SK-N-SH (cell line): ENCODE results near the gene SCN1B. TPM values are rescaled to one million over a fixed set of nuclear protein-coding genes. Genes with fewer than 3 reads are reported as not detected.

ENCODE experiments used
- CTCF ChIA-PET: fragments of 300-600, 350-600 bp; formaldehyde crosslinking; extraction: SDS; loops from one replicate; lab custom pipeline; 2021; lab: Yijun Ruan, JAX
- POLR2A ChIA-PET: fragments of 350-600 bp; sonication (Branson Sonifier 250); formaldehyde crosslinking; extraction: SDS; loops from one replicate; lab custom pipeline; 2020; ENCODE audit warnings: antibody characterized with exemption, inconsistent platforms; lab: Yijun Ruan, JAX
- DNase-seq: peaks from one replicate; pipeline ENCODE4 v3.0.0; 2012
- H2AFZ ChIP-seq: fragments of 200-600 bp; sonication (generic); 2 replicates; pipeline ENCODE4 v1.8.1; 2016; ENCODE audit warnings: antibody characterized with exemption, mild to moderate bottlenecking, low read depth
- H3F3A ChIP-seq: fragments of 200-600 bp; sonication (generic); replicated peaks from 2 replicates; pipeline ENCODE3; 2016; ENCODE audit warnings: antibody characterized with exemption, mild to moderate bottlenecking; ENCODE audit not compliant: insufficient read depth
- H3K27ac ChIP-seq, 2 experiments: fragments of 200-500 bp in 1 of 2; fragments of 200-600 bp in 1 of 2; sonication (Bioruptor generic) in 1 of 2; sonication (generic), shearing (Covaris generic) in 1 of 2; 2 replicates each; pipeline versions ENCODE4 v1.5.1 to v1.6.1; 2014 to 2016; ENCODE audit warnings: low read depth in 2 of 2, inconsistent platforms in 1 of 2, low read length in 1 of 2, mild to moderate bottlenecking in 1 of 2, mixed read lengths in 1 of 2
- H3K27me3 ChIP-seq: fragments of 200-600 bp; sonication (generic), shearing (Covaris generic); 2 replicates; pipeline ENCODE4 v1.6.1; 2016; ENCODE audit warnings: mixed run types; ENCODE audit not compliant: insufficient read depth
- H3K36me3 ChIP-seq, 2 experiments: fragments of 200-500 bp in 1 of 2; fragments of 200-600 bp in 1 of 2; sonication (Bioruptor generic) in 1 of 2; sonication (generic) in 1 of 2; replicated peaks in 1 of 2; 2 replicates each; pipeline versions ENCODE3 to v1.5.1; 2014 to 2016; ENCODE audit warnings: low read length in 1 of 2, mild to moderate bottlenecking in 1 of 2; ENCODE audit not compliant: insufficient read depth in 2 of 2, control insufficient read depth in 1 of 2
- H3K4me1 ChIP-seq, 2 experiments: fragments of 200-500 bp in 1 of 2; fragments of 200-600 bp in 1 of 2; sonication (Bioruptor generic) in 1 of 2; sonication (generic), shearing (Covaris generic) in 1 of 2; 2 replicates each; pipeline versions ENCODE4 v1.5.1 to v1.6.1; 2014 to 2016; ENCODE audit warnings: low read depth in 1 of 2, low read length in 1 of 2, mixed run types in 1 of 2; ENCODE audit not compliant: insufficient read depth in 2 of 2, control insufficient read depth in 1 of 2
- H3K4me2 ChIP-seq: fragments of 200-600 bp; sonication (generic), shearing (Covaris generic); 2 replicates; pipeline ENCODE4 v1.6.1; 2017; ENCODE audit warnings: mixed run types
- H3K4me3 ChIP-seq, 2 experiments: fragments of 200-500 bp in 1 of 2; fragments of 200-600 bp in 1 of 2; sonication (Bioruptor generic) in 1 of 2; sonication (generic), shearing (Covaris generic) in 1 of 2; 2 replicates each; pipeline versions ENCODE4 v1.5.1 to v1.8.1; 2014 to 2016; ENCODE audit warnings: low read depth in 2 of 2, inconsistent platforms in 1 of 2, low read length in 1 of 2, mild to moderate bottlenecking in 1 of 2, mixed read lengths in 1 of 2, moderate library complexity in 1 of 2
- H3K79me2 ChIP-seq: fragments of 200-600 bp; sonication (generic); 2 replicates; pipeline ENCODE4 v1.8.1; 2017; ENCODE audit warnings: mild to moderate bottlenecking; ENCODE audit not compliant: insufficient read depth
- H3K9ac ChIP-seq: fragments of 200-600 bp; sonication (generic); 2 replicates; pipeline ENCODE4 v1.6.1; 2017; ENCODE audit warnings: mixed run types
- H3K9me2 ChIP-seq: fragments of 200-600 bp; sonication (generic); 2 replicates; pipeline ENCODE4 v1.6.1; 2017; ENCODE audit warnings: mixed run types
- H3K9me3 ChIP-seq: fragments of 200-600 bp; sonication (generic); 2 replicates; pipeline ENCODE4 v1.6.1; 2017; ENCODE audit warnings: mixed run types, mild to moderate bottlenecking, moderate library complexity
- H4K20me1 ChIP-seq: fragments of 200-600 bp; sonication (generic); 2 replicates; pipeline ENCODE4 v1.6.1; 2017; ENCODE audit warnings: mild to moderate bottlenecking, mixed run types; ENCODE audit not compliant: insufficient read depth
- CHD2 ChIP-seq: fragments of 150-350 bp; IDR thresholded peaks from 2 replicates; pipeline ENCODE4 v1.6.1; 2018; ENCODE audit warnings: low read length; ENCODE audit not compliant: partially characterized antibody
- ELF1 ChIP-seq: IDR thresholded peaks from 2 replicates; pipeline ENCODE4 v1.4.0; 2012
- EZH2phosphoT487 ChIP-seq: fragments of 200-600 bp; sonication (generic); IDR thresholded peaks from 2 replicates; pipeline ENCODE4 v1.6.1; 2017; ENCODE audit warnings: low read depth, mixed run types, mild to moderate bottlenecking, antibody characterized with exemption, moderate library complexity, borderline replicate concordance
- FOSL2 ChIP-seq: IDR thresholded peaks from 2 replicates; pipeline ENCODE4 v1.4.0; 2012; ENCODE audit warnings: low read depth, mild to moderate bottlenecking, moderate library complexity, borderline replicate concordance
- FOXJ3 ChIP-seq: sonication (generic); formaldehyde crosslinking; IDR thresholded peaks from 2 replicates; pipeline ENCODE4 v1.5.1; 2020; ENCODE audit warnings: mild to moderate bottlenecking, missing genetic modification reagents
- FOXM1 ChIP-seq: IDR thresholded peaks from 2 replicates; pipeline ENCODE4 v1.4.0; 2012; ENCODE audit warnings: low read depth, mild to moderate bottlenecking
- GABPA ChIP-seq: IDR thresholded peaks from 2 replicates; pipeline ENCODE4 v1.4.0; 2012; ENCODE audit warnings: low read depth, mild to moderate bottlenecking
- GATA2 ChIP-seq: sonication (generic); formaldehyde crosslinking; IDR thresholded peaks from 2 replicates; pipeline ENCODE4 v1.5.0; 2020; ENCODE audit warnings: mild to moderate bottlenecking, missing genetic modification reagents
- JUND ChIP-seq: IDR thresholded peaks from 2 replicates; pipeline ENCODE4 v1.4.0; 2012
- MAX ChIP-seq: IDR thresholded peaks from 2 replicates; pipeline ENCODE4 v1.4.0; 2012; ENCODE audit warnings: low read depth
- NFIC ChIP-seq: IDR thresholded peaks from 2 replicates; pipeline ENCODE4 v1.4.0; 2012; ENCODE audit warnings: borderline replicate concordance
- POLR2AphosphoS5 ChIP-seq: IDR thresholded peaks from 2 replicates; pipeline ENCODE4 v1.6.1; 2012; ENCODE audit warnings: low read depth, low read length
- RFX5 ChIP-seq: IDR thresholded peaks from 2 replicates; pipeline ENCODE4 v1.6.1; 2012; ENCODE audit warnings: mild to moderate bottlenecking, improper control_type of control experiment, low read length
- RXRA ChIP-seq: IDR thresholded peaks from 2 replicates; pipeline ENCODE4 v1.4.0; 2012; ENCODE audit warnings: low read depth, mild to moderate bottlenecking, borderline replicate concordance
- SIN3A ChIP-seq: IDR thresholded peaks from 2 replicates; pipeline ENCODE4 v1.6.1; 2012; ENCODE audit warnings: low read depth, mild to moderate bottlenecking, low read length, moderate library complexity, borderline replicate concordance
- TAF1 ChIP-seq: IDR thresholded peaks from 2 replicates; pipeline ENCODE4 v1.6.1; 2012; ENCODE audit warnings: low read depth, mild to moderate bottlenecking, low read length, moderate library complexity, borderline replicate concordance
- USF1 ChIP-seq: IDR thresholded peaks from 2 replicates; pipeline ENCODE4 v1.4.0; 2012; ENCODE audit warnings: low read depth, borderline replicate concordance
- USF2 ChIP-seq: fragments of 150-350 bp; IDR thresholded peaks from 2 replicates; pipeline ENCODE4 v1.6.1; 2017; ENCODE audit warnings: antibody characterized with exemption, low read length, low read depth, borderline replicate concordance
- YY1 ChIP-seq: IDR thresholded peaks from 2 replicates; pipeline ENCODE4 v1.4.0; 2012; ENCODE audit warnings: low read depth, mild to moderate bottlenecking
- WGBS: methylation state at CpG from one replicate; pipeline ENCODE4 v1.1.6; 2017; ENCODE audit warnings: low lambda C conversion rate; 5-methylcytosine and 5-hydroxymethylcytosine counted together
- polyA plus RNA-seq, 3 experiments: library from polyadenylated mRNA; depleted of rRNA; stranded (reverse); fragments of >200 nt; gene quantifications; 2 replicates each; pipeline ENCODE4 v1.2.3, GENCODE V29; 2012
- TF ChIP-seq, protein P1 (sequence below): IDR thresholded peaks from 2 replicates; pipeline ENCODE4 v1.6.1; 2012; ENCODE audit warnings: mild to moderate bottlenecking, low read depth, low read length, moderate library complexity

The SCN1B gene
- polyA plus RNA-seq, 1 of the 3 experiments (the other 2 are of a cell fraction), result 10.5 TPM

DNA sequence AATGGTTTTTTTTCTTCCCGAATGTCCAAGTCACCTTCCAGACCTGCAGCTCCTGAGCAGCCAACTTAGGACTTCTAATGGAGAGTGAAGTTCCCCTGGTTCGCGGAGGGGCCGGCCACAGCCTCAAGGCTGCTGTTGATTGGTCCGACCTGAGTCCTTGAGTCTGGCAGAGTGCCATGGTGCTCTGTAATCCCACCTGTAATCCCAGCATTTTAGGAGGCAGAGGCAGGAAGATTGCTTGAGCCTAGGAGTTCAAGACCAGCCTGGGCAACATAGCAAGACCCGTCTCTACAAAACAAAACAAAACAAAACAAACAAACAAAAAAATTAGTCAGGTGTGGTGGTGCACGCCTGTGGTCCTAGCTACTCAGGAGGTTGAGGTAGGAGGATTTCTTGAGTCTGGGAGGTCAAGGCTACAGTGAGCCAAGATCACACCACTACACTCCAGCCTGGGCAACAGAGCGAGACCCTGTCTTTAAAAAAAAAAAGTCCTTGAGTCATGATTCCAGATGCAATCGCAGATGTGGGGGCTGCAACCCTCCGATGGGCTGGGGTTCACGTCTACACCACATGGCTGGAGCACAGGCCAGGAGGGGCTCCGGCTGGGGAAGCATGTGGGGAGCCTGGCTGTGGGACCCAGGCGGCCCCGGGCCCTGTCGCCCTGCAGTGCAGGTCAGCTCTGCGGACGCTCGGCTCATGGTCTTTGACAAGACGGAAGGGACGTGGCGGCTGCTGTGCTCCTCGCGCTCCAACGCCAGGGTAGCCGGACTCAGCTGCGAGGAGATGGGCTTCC, 28.9 kb downstream of the SCN1B start:
- Histone ChIP-seq H3K4me1 (no peaks in the 10 kb centered on the region), H3K9ac (no peak overlapping the region), H3K36me3 (no peaks in the 10 kb centered on the region), H3K79me2 (no peaks in the 10 kb centered on the region), H3K27ac (no peak overlapping the region), H3K9me3 (no peaks in the 10 kb centered on the region), H3F3A (no peaks in the 10 kb centered on the region), H3K4me2 (no peak overlapping the region), H3K9me2 (no peaks in the 10 kb centered on the region), H3K4me3 (no peak overlapping the region), H3K27me3 (peaks cover 49% of the 10 kb centered on the region), H4K20me1 (no peaks in the 10 kb centered on the region), H2AFZ (no peak overlapping the region)
- TF ChIP-seq GATA2 (CRISPR knock-in tag) (no peak), ELF1 (no peak), RFX5 (no peak), YY1 (no peak), NFIC (no peak), GABPA (no peak), USF1 (no peak), FOSL2 (no peak), USF2 (no peak), FOXM1 (no peak)
- WGBS, result 53% methylated on average over 17 of the region's 26 CpGs
- no peak for DNase-seq
- ChIA-PET POLR2A (no interaction called here), CTCF (interaction anchor here (0.9 to 9.9 kb wide), 6 partner anchors 8 to 82 kb away, joined by 3 to 86 read pairs (median 6); partner anchors contain the start of genes HPN and LGI4)

GRCh38 chr19:35059799-35060091, 29.5 kb downstream of the SCN1B start:
- H3F3A ChIP-seq, result no peaks in the 10 kb centered on the region
- CTCF ChIA-PET, result interaction anchor here (0.7 to 9.9 kb wide), 5 partner anchors 7 to 82 kb away, joined by 3 to 86 read pairs (median 5); partner anchors contain the start of gene HPN
- H3K9ac ChIP-seq, result no peak overlapping the region
- no peak for TF ChIP-seq POLR2AphosphoS5
- no peak for TF ChIP-seq RXRA
- TF ChIP-seq SIN3A, result no peak
- no peak for TF ChIP-seq JUND
- TF ChIP-seq, protein P1, sequence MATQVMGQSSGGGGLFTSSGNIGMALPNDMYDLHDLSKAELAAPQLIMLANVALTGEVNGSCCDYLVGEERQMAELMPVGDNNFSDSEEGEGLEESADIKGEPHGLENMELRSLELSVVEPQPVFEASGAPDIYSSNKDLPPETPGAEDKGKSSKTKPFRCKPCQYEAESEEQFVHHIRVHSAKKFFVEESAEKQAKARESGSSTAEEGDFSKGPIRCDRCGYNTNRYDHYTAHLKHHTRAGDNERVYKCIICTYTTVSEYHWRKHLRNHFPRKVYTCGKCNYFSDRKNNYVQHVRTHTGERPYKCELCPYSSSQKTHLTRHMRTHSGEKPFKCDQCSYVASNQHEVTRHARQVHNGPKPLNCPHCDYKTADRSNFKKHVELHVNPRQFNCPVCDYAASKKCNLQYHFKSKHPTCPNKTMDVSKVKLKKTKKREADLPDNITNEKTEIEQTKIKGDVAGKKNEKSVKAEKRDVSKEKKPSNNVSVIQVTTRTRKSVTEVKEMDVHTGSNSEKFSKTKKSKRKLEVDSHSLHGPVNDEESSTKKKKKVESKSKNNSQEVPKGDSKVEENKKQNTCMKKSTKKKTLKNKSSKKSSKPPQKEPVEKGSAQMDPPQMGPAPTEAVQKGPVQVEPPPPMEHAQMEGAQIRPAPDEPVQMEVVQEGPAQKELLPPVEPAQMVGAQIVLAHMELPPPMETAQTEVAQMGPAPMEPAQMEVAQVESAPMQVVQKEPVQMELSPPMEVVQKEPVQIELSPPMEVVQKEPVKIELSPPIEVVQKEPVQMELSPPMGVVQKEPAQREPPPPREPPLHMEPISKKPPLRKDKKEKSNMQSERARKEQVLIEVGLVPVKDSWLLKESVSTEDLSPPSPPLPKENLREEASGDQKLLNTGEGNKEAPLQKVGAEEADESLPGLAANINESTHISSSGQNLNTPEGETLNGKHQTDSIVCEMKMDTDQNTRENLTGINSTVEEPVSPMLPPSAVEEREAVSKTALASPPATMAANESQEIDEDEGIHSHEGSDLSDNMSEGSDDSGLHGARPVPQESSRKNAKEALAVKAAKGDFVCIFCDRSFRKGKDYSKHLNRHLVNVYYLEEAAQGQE, result no peak
- TF ChIP-seq NFIC, result no peak
- no peak for TF ChIP-seq EZH2phosphoT487
- TF ChIP-seq USF2, result no peak
- TF ChIP-seq FOSL2, result no peak
- TF ChIP-seq FOXJ3 (CRISPR knock-in tag), result no peak
- TF ChIP-seq TAF1, result no peak
- TF ChIP-seq CHD2, result no peak
- no peak for TF ChIP-seq MAX
- no peak for TF ChIP-seq ELF1
- no peak for TF ChIP-seq YY1

More at GRCh38 chr19:35059799-35060091, 29.5 kb downstream of the SCN1B start:
- Histone ChIP-seq H2AFZ (no peak overlapping the region), H3K4me2 (no peak overlapping the region), H3K27ac (no peak overlapping the region), H3K36me3 (no peaks in the 10 kb centered on the region), H3K9me3 (no peaks in the 10 kb centered on the region), H4K20me1 (no peaks in the 10 kb centered on the region), H3K4me3 (no peak overlapping the region), H3K4me1 (no peaks in the 10 kb centered on the region), H3K9me2 (no peaks in the 10 kb centered on the region), H3K79me2 (no peaks in the 10 kb centered on the region), H3K27me3 (peaks cover 49% of the 10 kb centered on the region)
- WGBS, result 21% methylated on average over 8 of the region's 15 CpGs
- no peak for DNase-seq
- POLR2A ChIA-PET, result no interaction called here
